Ectodermal cell (in vitro differentiated cells): ENCODE data around the gene PMAIP1.

Experiments used
- H3K27ac ChIP-seq: 2 replicates; pipeline ENCODE4 v1.7.0; 2013; ENCODE audit warnings: mild to moderate bottlenecking, low read depth, low read length; ENCODE audit not compliant: insufficient read depth, poor library complexity, severe bottlenecking
- H3K27me3 ChIP-seq: 2 replicates; pipeline ENCODE4 v1.7.0; 2013; ENCODE audit warnings: mild to moderate bottlenecking, low read length; ENCODE audit not compliant: insufficient read depth, control insufficient read depth, poor library complexity, severe bottlenecking
- H3K36me3 ChIP-seq: one replicate; pipeline ENCODE4 v1.7.0; 2013; ENCODE audit warnings: low read length; ENCODE audit not compliant: control insufficient read depth, insufficient read depth
- H3K4me1 ChIP-seq: one replicate; pipeline ENCODE4 v1.7.0; 2013; ENCODE audit warnings: low read length; ENCODE audit not compliant: control insufficient read depth, insufficient read depth
- H3K4me3 ChIP-seq: 2 replicates; pipeline ENCODE4 v1.7.0; 2013; ENCODE audit warnings: low read depth, low read length, control low read depth; ENCODE audit not compliant: insufficient read depth
- H3K9me3 ChIP-seq: 2 replicates; pipeline ENCODE4 v1.7.0; 2013; ENCODE audit warnings: mild to moderate bottlenecking, low read length, moderate library complexity; ENCODE audit not compliant: control insufficient read depth
- WGBS, 2 experiments: methylation state at CpG; one replicate each; pipeline ENCODE4 v1.1.7; 2013; ENCODE audit warnings: missing lambda C conversion rate in 2 of 2; 5-methylcytosine and 5-hydroxymethylcytosine counted together

PMAIP1 gene

DNA sequence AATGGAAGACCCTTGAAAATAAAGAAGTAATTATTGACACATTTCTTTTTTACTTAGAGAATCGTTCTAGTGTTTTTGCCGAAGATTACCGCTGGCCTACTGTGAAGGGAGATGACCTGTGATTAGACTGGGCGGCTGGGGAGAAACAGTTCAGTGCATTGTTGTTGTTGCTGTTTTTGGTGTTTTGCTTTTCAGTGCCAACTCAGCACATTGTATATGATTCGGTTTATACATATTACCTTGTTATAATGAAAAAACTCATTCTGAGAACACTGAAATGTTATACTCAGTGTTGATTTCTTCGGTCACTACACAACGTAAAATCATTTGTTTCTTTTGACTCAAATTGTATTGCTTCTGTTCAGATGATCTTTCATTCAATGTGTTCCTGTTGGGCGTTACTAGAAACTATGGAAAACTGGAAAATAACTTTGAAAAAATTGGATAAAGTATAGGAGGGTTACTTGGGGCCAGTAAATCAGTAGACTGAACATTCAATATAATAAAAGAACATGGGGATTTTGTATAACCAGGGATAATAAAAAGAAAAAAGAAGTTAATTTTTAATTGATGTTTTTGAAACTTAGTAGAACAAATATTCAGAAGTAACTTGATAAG lies 3.3 kb downstream of the PMAIP1 start:
- no peak overlapping the region for H3K4me3 ChIP-seq
- H3K27me3 ChIP-seq = peaks cover 55% of the 10 kb centered on the region
- H3K4me1 ChIP-seq = peaks cover 12% of the 10 kb centered on the region
- no peak overlapping the region for H3K27ac ChIP-seq
- H3K9me3 ChIP-seq = no peaks in the 10 kb centered on the region
- 89 to 98% methylated on average over 7 of the region's 8 CpGs for WGBS, 2 experiments
- no peaks in the 10 kb centered on the region for H3K36me3 ChIP-seq

DNA sequence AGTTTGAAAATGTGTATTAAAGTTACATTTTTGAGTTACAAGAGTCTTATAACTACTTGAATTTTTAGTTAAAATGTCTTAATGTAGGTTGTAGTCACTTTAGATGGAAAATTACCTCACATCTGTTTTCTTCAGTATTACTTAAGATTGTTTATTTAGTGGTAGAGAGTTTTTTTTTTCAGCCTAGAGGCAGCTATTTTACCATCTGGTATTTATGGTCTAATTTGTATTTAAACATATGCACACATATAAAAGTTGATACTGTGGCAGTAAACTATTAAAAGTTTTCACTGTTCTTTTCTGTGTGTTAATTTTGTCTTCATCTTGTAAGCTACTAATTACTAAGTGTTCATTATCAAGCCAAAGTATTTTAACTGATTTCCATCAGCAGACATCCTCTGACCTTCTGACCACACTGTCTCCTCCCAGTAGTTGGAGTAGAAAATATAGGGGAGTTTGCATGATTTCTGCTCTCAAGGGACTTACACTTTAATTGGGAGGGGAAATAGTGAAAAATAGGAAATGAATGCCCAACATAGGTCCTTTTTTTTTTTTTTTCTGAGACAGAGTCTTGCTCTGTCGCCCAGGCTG lies 4.3 kb downstream of the PMAIP1 start:
- WGBS, 2 experiments = 88 to 100% methylated on average over 1 of the region's 1 CpG
- no peaks in the 10 kb centered on the region for H3K36me3 ChIP-seq
- no peak overlapping the region for H3K27ac ChIP-seq
- peaks cover 50% of the 10 kb centered on the region for H3K27me3 ChIP-seq
- no peaks in the 10 kb centered on the region for H3K9me3 ChIP-seq
- H3K4me1 ChIP-seq = peaks cover 12% of the 10 kb centered on the region
- H3K4me3 ChIP-seq = no peak overlapping the region

DNA sequence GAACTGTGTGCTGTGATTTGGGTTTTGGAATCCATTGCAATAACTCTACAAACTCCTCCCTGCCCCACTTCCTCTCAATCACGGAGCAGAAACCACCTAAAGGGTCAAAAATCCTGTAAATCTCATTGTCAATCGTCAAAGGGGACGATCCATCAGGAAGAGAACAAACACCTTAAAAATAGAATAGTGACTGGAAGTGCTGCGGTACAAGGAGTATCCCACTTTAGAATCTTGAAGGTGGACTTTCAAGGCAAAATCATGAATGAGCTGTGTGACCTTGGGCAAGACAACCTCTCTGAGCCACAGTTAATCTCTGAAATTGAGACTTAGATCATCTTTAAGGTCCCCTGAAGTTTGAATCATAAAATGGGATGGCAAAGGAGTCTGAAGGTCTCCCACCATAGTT lies 5.9 kb downstream of the PMAIP1 start:
- Histone ChIP-seq H3K27me3 (peaks cover 37% of the 10 kb centered on the region), H3K36me3 (no peaks in the 10 kb centered on the region), H3K4me1 (peaks cover 7% of the 10 kb centered on the region), H3K9me3 (no peaks in the 10 kb centered on the region), H3K27ac (no peak overlapping the region), H3K4me3 (no peak overlapping the region)
- 80 to 86% methylated on average over 4 of the region's 4 CpGs for WGBS, 2 experiments

DNA sequence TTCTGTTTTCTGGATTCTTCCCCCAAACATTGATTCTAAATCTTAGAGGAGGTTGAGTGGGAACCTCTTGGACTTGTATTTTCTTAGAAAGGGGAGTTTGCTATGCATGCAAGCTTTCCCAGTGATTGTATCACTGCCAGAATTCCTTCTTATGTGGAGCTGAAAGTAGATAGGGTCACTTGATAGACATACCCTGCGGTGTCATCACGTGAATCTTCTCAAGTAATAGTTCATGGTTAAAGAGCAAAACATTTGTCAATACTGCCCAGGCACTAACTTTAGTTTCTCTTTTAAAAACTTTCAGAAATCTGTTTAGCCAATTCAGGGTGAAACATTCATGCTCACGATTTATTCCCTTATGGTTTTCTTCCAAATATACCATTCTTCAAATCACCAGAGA lies 6.4 kb downstream of the PMAIP1 start:
- no peak overlapping the region for H3K27ac ChIP-seq
- no peaks in the 10 kb centered on the region for H3K36me3 ChIP-seq
- no peak overlapping the region for H3K4me3 ChIP-seq
- H3K9me3 ChIP-seq = no peaks in the 10 kb centered on the region
- peaks cover 2% of the 10 kb centered on the region for H3K4me1 ChIP-seq
- WGBS, 2 experiments = 86 to 90% methylated on average over 2 of the region's 3 CpGs
- H3K27me3 ChIP-seq = peaks cover 32% of the 10 kb centered on the region

DNA sequence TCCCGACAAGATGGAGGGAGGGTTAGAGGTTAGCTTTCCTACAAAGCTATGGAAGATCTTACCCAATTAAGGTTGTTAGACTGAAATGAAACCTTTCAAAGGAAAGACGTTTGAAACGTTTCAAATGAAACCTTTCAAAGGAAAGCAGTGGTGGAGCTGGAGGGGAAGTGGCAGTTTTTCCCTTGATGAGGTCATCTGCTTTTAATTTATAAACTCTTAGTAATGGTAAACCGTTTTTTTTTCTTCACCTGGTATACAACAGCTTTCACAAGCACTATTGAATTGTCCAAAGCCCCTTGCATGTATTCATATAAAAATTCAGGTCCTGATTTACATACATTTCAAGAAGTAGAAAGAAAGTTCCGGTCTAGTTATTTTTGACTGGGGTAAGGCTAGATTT lies 7.4 kb downstream of the PMAIP1 start:
- Histone ChIP-seq H3K36me3 (no peaks in the 10 kb centered on the region), H3K27ac (no peak overlapping the region)
- WGBS, 2 experiments = 72 to 77% methylated on average over 4 to 5 of the region's 5 CpGs

DNA sequence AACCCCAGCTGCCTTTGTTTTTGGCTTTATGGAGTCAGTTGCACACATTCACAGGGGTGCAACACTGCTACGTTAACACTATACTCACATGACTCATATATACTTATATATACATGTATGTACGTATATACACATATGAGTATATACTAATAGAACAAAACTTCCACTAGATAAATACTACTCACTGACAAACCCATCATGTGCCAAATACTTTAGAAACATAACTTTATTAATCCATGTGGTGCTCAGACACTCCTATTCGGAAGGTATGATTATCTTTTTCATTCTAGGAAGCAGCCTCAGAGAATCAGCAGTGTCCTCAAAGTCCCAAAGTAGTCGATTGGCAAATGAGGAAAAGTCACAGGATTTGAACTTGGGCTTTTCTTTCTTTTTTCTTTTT lies 7.9 kb downstream of the PMAIP1 start:
- no peak overlapping the region for H3K27ac ChIP-seq
- no peaks in the 10 kb centered on the region for H3K9me3 ChIP-seq
- no peaks in the 10 kb centered on the region for H3K4me1 ChIP-seq
- 92 to 93% methylated on average over 2 to 4 of the region's 4 CpGs for WGBS, 2 experiments
- H3K27me3 ChIP-seq = peaks cover 17% of the 10 kb centered on the region
- H3K36me3 ChIP-seq = no peaks in the 10 kb centered on the region
- H3K4me3 ChIP-seq = no peak overlapping the region

More for the DNA sequence above, 7.4 kb downstream of the PMAIP1 start:
- Histone ChIP-seq H3K9me3 (no peaks in the 10 kb centered on the region), H3K4me1 (no peaks in the 10 kb centered on the region), H3K27me3 (peaks cover 22% of the 10 kb centered on the region), H3K4me3 (no peak overlapping the region)

DNA sequence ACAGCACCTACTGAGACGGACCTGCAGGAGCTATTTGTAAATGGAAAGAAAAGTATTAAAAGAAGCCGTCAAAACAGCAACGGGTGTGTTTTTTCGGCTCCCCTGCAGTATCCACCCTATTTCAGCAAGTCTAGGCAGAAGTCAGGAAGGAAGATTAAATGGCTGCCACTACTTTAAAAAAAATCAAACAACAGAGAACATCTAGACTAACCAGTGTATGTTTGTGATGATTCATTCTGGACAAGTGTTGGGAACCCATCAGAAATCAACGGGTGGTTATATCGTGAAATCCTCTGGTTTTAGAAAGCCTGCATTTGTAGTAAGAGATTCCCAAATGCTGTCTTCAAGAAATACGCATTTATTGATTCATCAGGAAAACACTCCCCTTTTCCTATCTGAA lies 9.0 kb downstream of the PMAIP1 start:
- H3K27ac ChIP-seq = no peak overlapping the region
- no peaks in the 10 kb centered on the region for H3K4me1 ChIP-seq
- 43 to 46% methylated on average over 7 of the region's 7 CpGs for WGBS, 2 experiments
- H3K4me3 ChIP-seq = no peak overlapping the region
- H3K9me3 ChIP-seq = no peaks in the 10 kb centered on the region
- H3K27me3 ChIP-seq = peaks cover 12% of the 10 kb centered on the region
- no peaks in the 10 kb centered on the region for H3K36me3 ChIP-seq

DNA sequence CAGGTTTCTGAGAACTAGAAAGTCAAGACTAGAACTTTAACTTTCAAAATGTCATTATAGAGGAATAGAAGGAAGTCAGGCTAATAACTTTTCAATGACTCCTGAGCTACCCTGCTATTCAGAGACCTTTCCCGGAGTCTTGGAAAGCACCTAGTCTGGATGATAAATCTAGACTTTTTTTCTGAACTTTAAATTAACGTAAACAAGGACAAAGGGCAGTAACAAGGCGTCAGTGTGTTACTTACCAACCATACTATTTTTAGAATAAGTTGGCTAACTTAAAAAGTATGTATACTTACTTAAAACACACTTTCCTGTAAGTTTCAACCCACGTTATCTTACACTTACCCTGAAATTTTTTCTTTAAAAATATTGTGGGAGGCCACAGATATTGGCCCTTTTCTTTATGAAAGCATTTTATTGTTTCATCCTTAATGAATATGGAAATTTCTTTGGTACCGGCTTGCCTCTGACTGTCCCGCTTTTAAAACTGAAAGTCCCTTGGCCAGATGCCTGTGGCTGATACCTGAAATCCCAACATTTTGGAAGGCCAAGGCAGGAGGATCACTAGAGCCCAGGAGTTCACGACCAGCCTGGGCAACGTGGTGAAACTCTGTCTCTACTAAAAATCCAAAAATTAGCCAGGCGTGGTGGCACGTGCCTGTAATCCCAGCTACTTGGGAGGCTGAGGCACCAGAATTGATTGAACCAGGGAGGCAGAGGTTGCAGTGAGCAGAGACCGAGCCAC lies 9.7 kb downstream of the PMAIP1 start:
- peaks cover 12% of the 10 kb centered on the region for H3K27me3 ChIP-seq
- H3K9me3 ChIP-seq = no peaks in the 10 kb centered on the region
- H3K4me3 ChIP-seq = no peak overlapping the region
- H3K4me1 ChIP-seq = no peaks in the 10 kb centered on the region
- no peak overlapping the region for H3K27ac ChIP-seq
- H3K36me3 ChIP-seq = no peaks in the 10 kb centered on the region
- 80 to 87% methylated on average over 8 to 10 of the region's 11 CpGs for whole genome bisulfite sequencing, 2 experiments

DNA sequence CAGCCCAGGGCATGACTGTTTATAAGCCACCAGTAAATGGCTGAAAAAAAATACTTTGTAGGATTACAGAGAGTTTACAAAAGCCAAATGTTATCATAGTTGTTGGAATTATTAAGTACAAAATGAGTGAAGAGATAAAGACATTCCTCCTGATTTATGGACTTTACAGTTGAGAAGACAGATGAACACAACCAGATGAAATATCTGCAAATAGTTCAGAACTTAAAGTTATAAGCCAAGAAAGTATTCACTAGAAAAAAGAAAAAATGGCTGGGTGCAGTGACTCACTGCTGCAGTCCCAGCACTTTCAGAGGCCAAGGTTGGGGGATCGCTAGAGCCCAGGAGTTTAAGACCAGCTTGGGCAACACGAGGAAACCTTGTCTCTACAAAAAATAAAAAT lies 11.2 kb downstream of the PMAIP1 start:
- WGBS, 2 experiments = 88 to 100% methylated on average over 2 of the region's 2 CpGs
- no peak overlapping the region for H3K27ac ChIP-seq
- H3K4me1 ChIP-seq = no peaks in the 10 kb centered on the region
- H3K27me3 ChIP-seq = peaks cover 9% of the 10 kb centered on the region
- H3K36me3 ChIP-seq = no peaks in the 10 kb centered on the region
- no peak overlapping the region for H3K4me3 ChIP-seq
- H3K9me3 ChIP-seq = no peaks in the 10 kb centered on the region

DNA sequence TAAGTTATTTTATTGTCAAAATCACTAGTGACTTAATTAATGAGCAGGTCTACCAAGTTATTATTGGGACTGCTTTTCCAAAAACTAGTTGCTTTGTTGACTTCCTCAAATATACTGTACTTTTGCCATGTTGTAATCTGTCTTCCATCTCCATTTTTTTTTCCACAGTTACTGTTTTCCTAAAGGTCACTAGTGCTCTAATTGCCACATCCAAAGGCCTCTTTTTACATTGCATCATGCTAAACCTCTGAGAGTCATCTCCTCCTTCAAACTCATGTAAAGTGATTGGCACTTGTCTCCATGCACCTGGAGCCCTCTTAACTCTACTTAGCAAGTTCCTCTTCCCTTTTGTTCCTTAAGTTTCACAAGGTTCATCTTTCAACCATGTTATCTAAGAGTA lies 11.8 kb downstream of the PMAIP1 start:
- H3K36me3 ChIP-seq = no peaks in the 10 kb centered on the region
- H3K4me3 ChIP-seq = no peak overlapping the region
- H3K27ac ChIP-seq = no peak overlapping the region
- H3K27me3 ChIP-seq = peaks cover 7% of the 10 kb centered on the region
- no peaks in the 10 kb centered on the region for H3K4me1 ChIP-seq
- H3K9me3 ChIP-seq = no peaks in the 10 kb centered on the region
